ENCODE results near the gene EPS8L2. TPM values are rescaled to one million over a fixed set of nuclear protein-coding genes. Genes with fewer than 3 reads are reported as not detected.

Gene EPS8L2
- total and polyA plus RNA-seq, 10 donors, result 4.2 to 14.7 (median 7.3) TPM

- H3K27me3 ChIP-seq (replicated peaks in 1 of 7), result peaks cover 0 to 45% (median 31%) of the 10 kb centered on the region in 7 donors
- WGBS, 5 donors, result 79 to 85% (median 84%) methylated on average over 27 to 34 of the region's 34 CpGs
- DNase-seq, result no peak
- no peak overlapping the region for H3K27ac ChIP-seq
- H3K36me3 ChIP-seq, result no peaks in the 10 kb centered on the region
- intact Hi-C loops (cut with DNase I; ENCODE audit: low total_unique reads), result loop anchor here (5.0 to 10.0 kb wide), 2 partner anchors 57 to 165 kb away; no protein-coding TSS in a partner anchor
- no peak overlapping the region for H3K4me3 ChIP-seq
- peaks cover 15 to 36% (median 30%) of the 10 kb centered on the region in 6 donors for H3K4me1 ChIP-seq
- peaks cover 0 to 8% (median 2%) of the 10 kb centered on the region in 8 donors for H3K9me3 ChIP-seq
- TF ChIP-seq POLR2A (IDR thresholded peaks at IDR 0.05), result no peak
- no peak for TF ChIP-seq CTCF (IDR thresholded peaks at IDR 0.05 in 8 of 11, conservative IDR thresholded peaks at IDR 0.05 in 3 of 11)
- TF ChIP-seq POLR2AphosphoS5 (IDR thresholded peaks at IDR 0.05), result no peak
These were observed 13.4 kb downstream of the EPS8L2 start for GRCh38 chr11:719214-720016.

DNA sequence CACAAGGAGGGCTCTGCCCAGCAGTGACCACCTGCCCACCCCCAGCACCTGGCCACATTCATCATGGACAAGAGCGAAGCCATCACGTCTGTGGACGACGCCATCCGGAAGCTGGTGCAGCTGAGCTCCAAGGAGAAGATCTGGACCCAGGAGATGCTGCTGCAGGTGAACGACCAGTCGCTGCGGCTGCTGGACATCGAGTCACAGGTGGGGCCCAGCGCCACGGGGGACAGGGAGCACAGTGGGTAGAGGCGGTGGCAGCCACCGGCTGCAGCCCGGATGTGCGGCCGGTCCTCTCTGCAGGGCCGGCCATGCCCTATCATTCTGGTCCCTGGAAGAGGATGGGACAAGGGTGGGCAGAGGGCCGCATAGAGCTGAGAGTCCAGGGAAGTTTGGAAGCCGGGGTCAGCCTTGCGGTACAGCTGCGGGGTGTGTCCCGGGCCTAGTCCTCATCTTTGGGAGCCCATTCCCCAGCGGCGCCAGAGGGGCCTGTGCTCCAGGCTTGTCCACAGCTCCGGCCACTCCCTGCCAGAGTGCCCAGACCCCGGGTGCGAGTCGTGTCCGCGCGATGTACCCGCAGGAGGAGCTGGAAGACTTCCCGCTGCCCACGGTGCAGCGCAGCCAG lies 14.1 kb downstream of the EPS8L2 start:
- DNase-seq, result no peak
- H3K4me3 ChIP-seq, result peak overlapping the region in 6 of 8 donors; percentile 27 to 63 (median 32)
- 58 to 76% (median 67%) methylated on average over 28 to 35 of the region's 35 CpGs for WGBS, 5 donors

GRCh38 chr11:720642-721246 lies 14.7 kb downstream of the EPS8L2 start:
- Histone ChIP-seq H3K4me3 (peak overlapping the region in 7 of 8 donors; percentile 16 to 63 (median 31)), H3K9me3 (peaks cover 0 to under 1% (median 0%) of the 10 kb centered on the region in 8 donors), H3K27me3 (replicated peaks in 1 of 7) (peaks cover 0 to 59% (median 39%) of the 10 kb centered on the region in 7 donors), H3K4me1 (peaks cover 20 to 46% (median 36%) of the 10 kb centered on the region in 6 donors), H3K27ac (peak overlapping the region in 1 of 8 donors; percentile 66), H3K36me3 (no peaks in the 10 kb centered on the region)
- no peak for TF ChIP-seq CTCF (IDR thresholded peaks at IDR 0.05 in 8 of 11, conservative IDR thresholded peaks at IDR 0.05 in 3 of 11)
- no peak for TF ChIP-seq POLR2A (IDR thresholded peaks at IDR 0.05)
- TF ChIP-seq POLR2AphosphoS5 (IDR thresholded peaks at IDR 0.05), result no peak
- DNase-seq, result peak; percentile 81
- WGBS, 5 donors, result 0 to 5% (median 3%) methylated on average over 1 to 53 of the region's 53 CpGs
- intact Hi-C loops (cut with DNase I; ENCODE audit: low total_unique reads), result loop anchor here (5.0 to 10.0 kb wide), 2 partner anchors 58 to 166 kb away; no protein-coding TSS in a partner anchor

More for the DNA sequence above, 14.1 kb downstream of the EPS8L2 start:
- Histone ChIP-seq H3K27me3 (replicated peaks in 1 of 7) (peaks cover 0 to 53% (median 33%) of the 10 kb centered on the region in 7 donors), H3K36me3 (no peaks in the 10 kb centered on the region), H3K4me1 (peaks cover 15 to 40% (median 30%) of the 10 kb centered on the region in 6 donors), H3K27ac (peak overlapping the region in 1 of 8 donors; percentile 66), H3K9me3 (peaks cover 0 to 7% (median 1%) of the 10 kb centered on the region in 8 donors)
- intact Hi-C loops (cut with DNase I; ENCODE audit: low total_unique reads), result loop anchor here (5.0 to 10.0 kb wide), 2 partner anchors 58 to 165 kb away; no protein-coding TSS in a partner anchor
- TF ChIP-seq POLR2A (IDR thresholded peaks at IDR 0.05) (no peak), CTCF (IDR thresholded peaks at IDR 0.05 in 8 of 11, conservative IDR thresholded peaks at IDR 0.05 in 3 of 11) (no peak), POLR2AphosphoS5 (IDR thresholded peaks at IDR 0.05) (no peak)

Measured in spleen (tissue), 11 donors.